Kidney (tissue), 14 donors: ENCODE results near the gene DGLUCY. TPM values are rescaled to one million over a fixed set of nuclear protein-coding genes. Genes with fewer than 3 reads are reported as not detected.

Experiments used
- DNase-seq, 5 donors: peaks; one replicate each; pipeline ENCODE4 v3.0.0-alpha.2; 2013 to 2020
- FAIRE-seq: peaks from 2 replicates; lab custom pipeline; 2012; peaks lifted over from hg19 to GRCh38; lab: Jason Lieb, UNC
- H3K27ac ChIP-seq, 2 donors: one replicate each; pipeline ENCODE4 v1.7.0; 2013; ENCODE audit warnings: low read depth in 2 of 2, low read length in 2 of 2, inconsistent platforms in 1 of 2
- H3K27me3 ChIP-seq: one replicate; pipeline ENCODE4 v1.7.1; 2013; ENCODE audit warnings: low read length, inconsistent platforms; ENCODE audit not compliant: control insufficient read depth, insufficient read depth
- H3K36me3 ChIP-seq, 3 donors: one replicate each; pipeline versions ENCODE4 v1.7.0 to v1.7.1; 2013; ENCODE audit warnings: low read length in 3 of 3, control low read depth in 1 of 3, inconsistent platforms in 1 of 3; ENCODE audit not compliant: insufficient read depth in 3 of 3, control insufficient read depth in 2 of 3
- H3K4me1 ChIP-seq, 3 donors: one replicate each; pipeline versions ENCODE4 v1.7.0 to v1.7.1; 2013; ENCODE audit warnings: low read length in 3 of 3, inconsistent platforms in 1 of 3, low read depth in 1 of 3; ENCODE audit not compliant: control insufficient read depth in 2 of 3, insufficient read depth in 2 of 3
- H3K4me3 ChIP-seq, 3 donors: one replicate each; pipeline versions ENCODE4 v1.7.0 to v1.8.1; 2013; ENCODE audit warnings: low read length in 3 of 3, control low read depth in 1 of 3, inconsistent platforms in 1 of 3
- H3K9ac ChIP-seq, 3 donors: one replicate each; pipeline versions ENCODE4 v1.7.0 to v1.7.1; 2013; ENCODE audit warnings: low read length in 3 of 3, control low read depth in 1 of 3, inconsistent platforms in 1 of 3
- H3K9me3 ChIP-seq, 3 donors: one replicate each; pipeline versions ENCODE4 v1.7.0 to v1.7.1; 2013; ENCODE audit warnings: low read length in 3 of 3, control low read depth in 1 of 3, inconsistent platforms in 1 of 3; ENCODE audit not compliant: control insufficient read depth in 2 of 3, insufficient read depth in 1 of 3
- intact Hi-C: fragments of 100-400 bp; cut with DNase I; formaldehyde crosslinking; loops from one replicate; pipeline ENCODE4 v1.11.1; 2022
- polyA plus RNA-seq: library from polyadenylated mRNA; stranded (reverse); fragments of 350-450 nt; fragmentation: Illumina TruSeq; extraction: RNeasy Lipid Tissue Mini Kit (QIAGEN cat#74804); gene quantifications from one replicate; pipeline ENCODE4 v1.2.3, GENCODE V29; 2014; ENCODE audit warnings: low read depth, low replicate concordance; ENCODE audit not compliant: insufficient read depth
- total RNA-seq: library from RNA; stranded (reverse); fragmentation: NEBNext Ultra II Directional; extraction: Animal tissue kit (Norgen Biotek cat#: 25700); gene quantifications from one replicate; pipeline ENCODE4 v1.2.1, GENCODE V29; 2021
- TF ChIP-seq, protein P1 (sequence below): IDR thresholded peaks from 3 replicates; pipeline ENCODE4 v1.5.1; 2012; ENCODE audit warnings: mild to moderate bottlenecking, moderate library complexity, borderline replicate concordance; ENCODE audit not compliant: insufficient read depth; ENCODE audit errors: extremely low read depth
- donor health status: control.
- donor health status: control.
- donor health status: control.
- donor health status: control.
- donor health status: control.
- donor health status: DM: yes; HTN: yes; CAD: no.
- donor health status: Normal renal cell carcinoma (clear cell type).

The DGLUCY gene
- total and polyA plus RNA-seq, 2 donors from 2014 or later: 79.7 to 83.4 TPM

DNA sequence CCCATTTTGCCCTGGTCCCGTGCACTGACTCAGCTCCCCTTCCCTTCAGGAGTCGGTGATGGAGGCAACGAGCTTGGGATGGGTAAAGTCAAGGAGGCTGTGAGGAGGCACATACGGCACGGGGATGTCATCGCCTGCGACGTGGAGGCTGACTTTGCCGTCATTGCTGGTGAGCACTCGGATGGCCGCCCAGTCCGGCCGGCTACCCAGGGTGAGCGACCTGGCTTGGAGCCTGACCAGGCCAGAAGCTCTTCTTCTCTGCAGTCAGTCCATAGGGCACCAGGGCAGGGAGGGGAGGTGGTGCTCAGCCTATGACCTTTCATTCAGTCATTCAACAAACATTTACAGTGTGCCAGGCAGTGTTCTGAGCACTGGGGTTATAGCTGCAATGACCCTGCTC is 90.8 kb downstream of the DGLUCY start:
- intact Hi-C loops: no loop called here
- Histone ChIP-seq H3K36me3 (peaks cover 8 to 35% (median 22%) of the 10 kb centered on the region in 3 donors), H3K27me3 (no peaks in the 10 kb centered on the region), H3K27ac (no peak overlapping the region), H3K9ac (no peak overlapping the region), H3K4me1 (no peaks in the 10 kb centered on the region), H3K4me3 (no peak overlapping the region), H3K9me3 (no peaks in the 10 kb centered on the region)
- FAIRE-seq (no peak), DNase-seq (no peak)
- TF ChIP-seq, protein P1, sequence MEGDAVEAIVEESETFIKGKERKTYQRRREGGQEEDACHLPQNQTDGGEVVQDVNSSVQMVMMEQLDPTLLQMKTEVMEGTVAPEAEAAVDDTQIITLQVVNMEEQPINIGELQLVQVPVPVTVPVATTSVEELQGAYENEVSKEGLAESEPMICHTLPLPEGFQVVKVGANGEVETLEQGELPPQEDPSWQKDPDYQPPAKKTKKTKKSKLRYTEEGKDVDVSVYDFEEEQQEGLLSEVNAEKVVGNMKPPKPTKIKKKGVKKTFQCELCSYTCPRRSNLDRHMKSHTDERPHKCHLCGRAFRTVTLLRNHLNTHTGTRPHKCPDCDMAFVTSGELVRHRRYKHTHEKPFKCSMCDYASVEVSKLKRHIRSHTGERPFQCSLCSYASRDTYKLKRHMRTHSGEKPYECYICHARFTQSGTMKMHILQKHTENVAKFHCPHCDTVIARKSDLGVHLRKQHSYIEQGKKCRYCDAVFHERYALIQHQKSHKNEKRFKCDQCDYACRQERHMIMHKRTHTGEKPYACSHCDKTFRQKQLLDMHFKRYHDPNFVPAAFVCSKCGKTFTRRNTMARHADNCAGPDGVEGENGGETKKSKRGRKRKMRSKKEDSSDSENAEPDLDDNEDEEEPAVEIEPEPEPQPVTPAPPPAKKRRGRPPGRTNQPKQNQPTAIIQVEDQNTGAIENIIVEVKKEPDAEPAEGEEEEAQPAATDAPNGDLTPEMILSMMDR: no peak

DNA sequence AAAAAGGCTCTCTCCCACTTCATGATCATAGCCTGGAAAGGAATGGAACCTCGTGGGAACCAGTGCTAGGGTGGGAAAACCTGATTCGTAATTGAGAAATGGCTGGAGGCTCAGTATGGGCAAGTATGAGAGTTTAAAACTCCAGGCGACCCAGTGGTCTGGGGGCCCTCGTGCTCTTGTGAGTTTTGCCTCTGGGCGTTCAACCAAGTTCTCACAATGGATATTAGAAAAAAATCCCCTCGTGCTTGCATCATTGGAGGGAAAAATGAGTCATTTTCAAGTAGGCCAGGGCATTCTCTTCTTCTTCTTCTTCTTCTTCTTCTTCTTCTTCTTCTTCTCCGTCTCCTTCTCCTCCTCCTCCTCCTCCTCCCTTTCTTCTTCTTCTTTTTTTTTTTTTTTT is 91.6 kb downstream of the DGLUCY start:
- no peak overlapping the region for H3K4me3 ChIP-seq
- H3K9ac ChIP-seq: no peak overlapping the region
- H3K4me1 ChIP-seq: no peaks in the 10 kb centered on the region
- TF ChIP-seq, protein P1: no peak
- H3K36me3 ChIP-seq: peaks cover 6 to 35% (median 23%) of the 10 kb centered on the region in 3 donors
- peaks cover 0 to 3% (median 0%) of the 10 kb centered on the region in 3 donors for H3K9me3 ChIP-seq
- H3K27me3 ChIP-seq: no peaks in the 10 kb centered on the region
- H3K27ac ChIP-seq: no peak overlapping the region
- intact Hi-C loops: no loop called here
- no peak for FAIRE-seq
- no peak for DNase-seq

DNA sequence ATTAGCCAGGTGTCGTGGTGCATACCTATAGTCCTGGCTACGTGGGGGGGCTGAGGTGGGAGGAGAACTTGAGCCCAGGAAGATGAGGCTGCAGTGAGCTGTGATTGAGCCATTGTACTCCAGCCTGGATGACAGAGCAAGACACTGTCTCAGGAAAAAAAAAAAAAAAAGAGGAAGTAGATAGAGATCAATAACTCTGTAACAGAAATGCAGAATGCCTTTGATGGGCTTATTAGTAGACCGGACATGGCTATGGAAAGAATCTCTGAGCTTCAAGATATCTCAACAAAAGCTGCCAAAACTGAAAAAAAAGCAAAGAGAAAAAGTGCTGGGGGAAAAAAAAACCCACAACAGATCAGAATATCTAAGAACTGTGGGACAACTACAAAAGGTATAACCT is 93.1 kb downstream of the DGLUCY start:
- Histone ChIP-seq H3K27me3 (no peaks in the 10 kb centered on the region), H3K4me1 (no peaks in the 10 kb centered on the region), H3K36me3 (peaks cover 6 to 34% (median 23%) of the 10 kb centered on the region in 3 donors), H3K4me3 (no peak overlapping the region), H3K9ac (no peak overlapping the region), H3K9me3 (peaks cover 0 to 3% (median 2%) of the 10 kb centered on the region in 3 donors), H3K27ac (no peak overlapping the region)
- intact Hi-C loops: no loop called here
- DNase-seq (no peak), FAIRE-seq (no peak)
- TF ChIP-seq, protein P1: no peak

DNA sequence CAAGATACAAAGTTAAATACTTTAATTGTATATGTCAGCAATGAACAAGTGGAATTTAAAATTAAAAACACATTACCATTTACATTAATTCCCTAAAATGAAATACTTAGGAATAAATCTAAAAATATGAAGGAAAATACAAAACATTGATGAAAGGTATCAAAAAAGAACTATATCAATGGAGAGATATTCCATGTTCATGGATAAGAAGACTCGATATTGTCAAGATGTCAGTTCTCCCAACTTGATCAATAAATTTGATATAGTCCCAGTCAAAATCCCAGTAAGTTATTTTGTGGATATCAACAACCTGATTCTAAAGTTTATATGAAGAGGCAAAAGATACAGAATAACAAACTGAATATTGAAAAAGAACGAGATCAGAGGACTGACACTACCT is 97.1 kb downstream of the DGLUCY start:
- TF ChIP-seq, protein P1: no peak
- H3K9ac ChIP-seq: no peak overlapping the region
- intact Hi-C loops: no loop called here
- H3K4me3 ChIP-seq: no peak overlapping the region
- H3K27me3 ChIP-seq: no peaks in the 10 kb centered on the region
- no peak overlapping the region for H3K27ac ChIP-seq
- DNase-seq (no peak), FAIRE-seq (peak; percentile 17)
- no peaks in the 10 kb centered on the region for H3K4me1 ChIP-seq
- peaks cover 0 to 3% (median 2%) of the 10 kb centered on the region in 3 donors for H3K9me3 ChIP-seq
- peaks cover 2 to 35% (median 18%) of the 10 kb centered on the region in 3 donors for H3K36me3 ChIP-seq
